ENCODE measurements around the gene FBL.
"Not testable (repeated sequence)": the region's sequence is repeated elsewhere in the genome, so short reads cannot be mapped to it uniquely, and the experiment has no call there.

DNA sequence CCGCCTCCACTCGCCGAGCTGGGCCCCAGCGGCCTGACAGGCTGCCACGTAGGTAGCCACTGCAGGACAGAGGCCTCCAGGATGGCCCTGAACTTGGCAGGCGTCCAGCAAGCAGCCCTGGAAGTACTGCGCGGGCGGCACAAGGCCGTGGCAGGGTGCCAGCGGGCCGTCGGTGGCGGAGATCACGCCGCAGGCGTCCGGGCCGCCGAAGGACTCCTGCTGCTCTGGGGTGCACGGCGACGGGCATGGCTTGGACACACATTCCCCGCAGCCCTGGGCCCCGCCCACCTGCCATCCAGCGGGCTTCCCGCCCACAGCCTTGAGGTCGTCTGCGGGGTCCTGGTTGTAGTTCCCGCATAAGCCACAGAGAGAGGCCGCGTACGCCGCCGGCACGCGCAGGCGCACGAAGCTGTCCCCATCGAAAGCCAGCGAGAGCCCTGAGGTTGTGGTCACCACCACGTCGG is 29.3 kb upstream of the FBL start:
- TF ChIP-seq POLR2A (IDR thresholded peaks at IDR 0.05), result not testable (repeated sequence)
- TF ChIP-seq, protein P1, sequence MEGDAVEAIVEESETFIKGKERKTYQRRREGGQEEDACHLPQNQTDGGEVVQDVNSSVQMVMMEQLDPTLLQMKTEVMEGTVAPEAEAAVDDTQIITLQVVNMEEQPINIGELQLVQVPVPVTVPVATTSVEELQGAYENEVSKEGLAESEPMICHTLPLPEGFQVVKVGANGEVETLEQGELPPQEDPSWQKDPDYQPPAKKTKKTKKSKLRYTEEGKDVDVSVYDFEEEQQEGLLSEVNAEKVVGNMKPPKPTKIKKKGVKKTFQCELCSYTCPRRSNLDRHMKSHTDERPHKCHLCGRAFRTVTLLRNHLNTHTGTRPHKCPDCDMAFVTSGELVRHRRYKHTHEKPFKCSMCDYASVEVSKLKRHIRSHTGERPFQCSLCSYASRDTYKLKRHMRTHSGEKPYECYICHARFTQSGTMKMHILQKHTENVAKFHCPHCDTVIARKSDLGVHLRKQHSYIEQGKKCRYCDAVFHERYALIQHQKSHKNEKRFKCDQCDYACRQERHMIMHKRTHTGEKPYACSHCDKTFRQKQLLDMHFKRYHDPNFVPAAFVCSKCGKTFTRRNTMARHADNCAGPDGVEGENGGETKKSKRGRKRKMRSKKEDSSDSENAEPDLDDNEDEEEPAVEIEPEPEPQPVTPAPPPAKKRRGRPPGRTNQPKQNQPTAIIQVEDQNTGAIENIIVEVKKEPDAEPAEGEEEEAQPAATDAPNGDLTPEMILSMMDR (IDR thresholded peaks at IDR 0.05), result not testable (repeated sequence)

Data from esophagus squamous epithelium (tissue), 4 donors.